ENCODE measurements around the gene RABGAP1L.

DNA sequence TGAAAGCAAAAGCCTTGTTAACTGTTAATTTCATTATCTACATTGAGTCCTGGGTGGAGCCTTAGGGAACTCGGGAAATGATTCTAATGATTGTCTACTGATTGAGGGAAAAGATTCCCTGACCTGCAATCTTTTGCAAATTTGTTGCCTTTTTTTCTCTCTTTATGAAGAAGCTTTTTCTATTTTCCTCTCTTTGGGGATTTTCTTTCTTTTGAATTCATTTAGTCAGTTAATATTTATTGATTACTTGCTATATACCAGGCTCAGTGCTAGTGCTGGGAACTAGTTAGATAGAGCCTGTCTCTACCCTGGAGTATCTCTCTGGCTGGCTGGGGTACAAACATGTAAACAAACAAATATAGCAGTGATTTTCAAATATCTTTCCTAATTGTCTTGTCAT is 769.2 kb downstream of the RABGAP1L start:
- no peak for TF ChIP-seq POLR2A (IDR thresholded peaks at IDR 0.05; ENCODE audit: low read depth)
- no peak for TF ChIP-seq CTCF (IDR thresholded peaks at IDR 0.05)
- no peak for TF ChIP-seq POLR2AphosphoS5 (IDR thresholded peaks at IDR 0.05)
